Natural killer cell (primary cell): ENCODE results near the gene TMEM171. TPM values are rescaled to one million over a fixed set of nuclear protein-coding genes. Genes with fewer than 3 reads are reported as not detected.

Source experiments
- ATAC-seq, 3 donors: fragments of 150-1000 bp in 2 of 3; fragments of 200-7000 bp in 1 of 3; cut with Tn5 transposase; 1 replicate in 1 of 3; 2 replicates in 2 of 3; pipeline ENCODE4 v1.10.0; 2021; ENCODE audit warnings: mild to moderate bottlenecking in 2 of 3, moderate library complexity in 2 of 3
- DNase-seq, 2 donors: peaks; one replicate each; pipeline versions ENCODE4 v3.0.0 to v3.0.0-alpha.2; 2013 to 2021; ENCODE audit warnings: mixed read lengths in 1 of 2
- H3K27ac ChIP-seq: one replicate; pipeline ENCODE4 v1.5.1; 2013; ENCODE audit warnings: mild to moderate bottlenecking, low read length
- H3K27me3 ChIP-seq: one replicate; pipeline ENCODE4 v1.6.1; 2013; ENCODE audit warnings: low read length; ENCODE audit not compliant: control insufficient read depth, insufficient read depth
- H3K36me3 ChIP-seq: one replicate; pipeline ENCODE4 v1.6.1; 2013; ENCODE audit warnings: low read length; ENCODE audit not compliant: control insufficient read depth, insufficient read depth
- H3K4me1 ChIP-seq: one replicate; pipeline ENCODE4 v1.6.1; 2013; ENCODE audit warnings: low read length; ENCODE audit not compliant: control insufficient read depth, insufficient read depth
- H3K4me3 ChIP-seq: one replicate; pipeline ENCODE4 v1.5.1; 2013; ENCODE audit warnings: low read length
- H3K9me3 ChIP-seq: one replicate; pipeline ENCODE4 v1.6.1; 2013; ENCODE audit warnings: low read length; ENCODE audit not compliant: control insufficient read depth, insufficient read depth
- H3K27ac Mint-ChIP-seq, 2 donors: one replicate each; pipeline ENCODE4 v1.8.0; 2022; ENCODE audit warnings: mild to moderate bottlenecking in 2 of 2, mixed read lengths in 2 of 2, moderate library complexity in 1 of 2
- H3K27me3 Mint-ChIP-seq, 2 donors: one replicate each; pipeline ENCODE4 v1.8.0; 2022; ENCODE audit warnings: low read depth in 2 of 2, mixed read lengths in 2 of 2
- H3K36me3 Mint-ChIP-seq: one replicate; pipeline ENCODE4 v1.8.0; 2022; ENCODE audit warnings: mixed read lengths
- H3K4me1 Mint-ChIP-seq, 2 donors: one replicate each; pipeline ENCODE4 v1.8.0; 2022; ENCODE audit warnings: mixed read lengths in 2 of 2
- H3K4me3 Mint-ChIP-seq: one replicate; pipeline ENCODE4 v1.8.0; 2022; ENCODE audit warnings: mild to moderate bottlenecking, moderate library complexity, mixed read lengths
- H3K9me3 Mint-ChIP-seq, 2 donors: one replicate each; pipeline ENCODE4 v1.8.0; 2022; ENCODE audit warnings: mixed read lengths in 2 of 2
- CTCF ChIP-seq: fragments of 200-600 bp; IDR thresholded peaks from one replicate; pipeline ENCODE4 v1.8.0; 2022; ENCODE audit warnings: antibody characterized with exemption
- WGBS: methylation state at CpG from one replicate; pipeline ENCODE4 v1.1.7; 2013; ENCODE audit warnings: missing lambda C conversion rate; ENCODE audit not compliant: insufficient coverage; 5-methylcytosine and 5-hydroxymethylcytosine counted together
- intact Hi-C: fragments of 100-400 bp; cut with micrococcal nuclease; formaldehyde crosslinking; loops from one replicate; pipeline ENCODE4 v1.14.2; 2022
- total RNA-seq, 4 donors: library from RNA; stranded (reverse); fragments of 120-200 nt in 1 of 4; gene quantifications; one replicate each; pipeline versions ENCODE4 v1.2.3 to v1.2.4, GENCODE V29; 2013 to 2022

The TMEM171 gene
- total RNA-seq, 3 donors from 2014 or later (not counting 1 experiment from before 2014, with no cell fraction given) = 0.42 to 2.1 (median 0.88) TPM

- Histone ChIP-seq H3K36me3 (no peaks in the 10 kb centered on the region), H3K27me3 (peaks cover 10% of the 10 kb centered on the region), H3K27ac (no peak overlapping the region), H3K4me1 (no peaks in the 10 kb centered on the region), H3K9me3 (no peaks in the 10 kb centered on the region), H3K4me3 (no peak overlapping the region)
- Mint-ChIP-seq H3K27me3 (peaks cover 9 to 24% of the 10 kb centered on the region in 2 donors), H3K36me3 (no peaks in the 10 kb centered on the region), H3K9me3 (no peaks in the 10 kb centered on the region), H3K4me1 (peaks cover 0 to 5% of the 10 kb centered on the region in 2 donors), H3K4me3 (no peak overlapping the region), H3K27ac (no peak overlapping the region)
- intact Hi-C loops = no loop called here
- WGBS = 100% methylated on average over 2 of the region's 3 CpGs
- no peak for TF ChIP-seq CTCF
- ATAC-seq (no peak), DNase-seq (no peak)
Observed at GRCh38 chr5:73139485-73139884, 19.1 kb downstream of the TMEM171 start.

GRCh38 chr5:73140801-73141200 is 20.4 kb downstream of the TMEM171 start:
- Mint-ChIP-seq H3K4me1 (no peaks in the 10 kb centered on the region), H3K4me3 (no peak overlapping the region), H3K9me3 (no peaks in the 10 kb centered on the region), H3K36me3 (no peaks in the 10 kb centered on the region), H3K27me3 (peaks cover 9 to 22% of the 10 kb centered on the region in 2 donors), H3K27ac (no peak overlapping the region)
- H3K27me3 ChIP-seq = peaks cover 4% of the 10 kb centered on the region
- intact Hi-C loops = no loop called here
- TF ChIP-seq CTCF = no peak
- H3K27ac ChIP-seq = no peak overlapping the region
- no peaks in the 10 kb centered on the region for H3K4me1 ChIP-seq
- no peak for ATAC-seq
- no peak for DNase-seq
- H3K9me3 ChIP-seq = no peaks in the 10 kb centered on the region
- 92% methylated on average over 1 of the region's 1 CpG for WGBS
- no peaks in the 10 kb centered on the region for H3K36me3 ChIP-seq
- no peak overlapping the region for H3K4me3 ChIP-seq

GRCh38 chr5:73142035-73142434 is 21.7 kb downstream of the TMEM171 start:
- Mint-ChIP-seq H3K27ac (no peak overlapping the region), H3K27me3 (peaks cover 11 to 34% of the 10 kb centered on the region in 2 donors), H3K4me3 (no peak overlapping the region), H3K36me3 (no peaks in the 10 kb centered on the region), H3K9me3 (no peaks in the 10 kb centered on the region), H3K4me1 (no peaks in the 10 kb centered on the region)
- intact Hi-C loops = no loop called here
- WGBS = 70% methylated on average over 4 of the region's 8 CpGs
- ATAC-seq = no peak
- Histone ChIP-seq H3K27me3 (peaks cover 3% of the 10 kb centered on the region), H3K4me3 (no peak overlapping the region), H3K36me3 (no peaks in the 10 kb centered on the region), H3K9me3 (no peaks in the 10 kb centered on the region), H3K4me1 (no peaks in the 10 kb centered on the region), H3K27ac (no peak overlapping the region)
- TF ChIP-seq CTCF = no peak
- no peak for DNase-seq

- DNase-seq (no peak), ATAC-seq (no peak)
- H3K36me3 Mint-ChIP-seq = no peaks in the 10 kb centered on the region
- Histone ChIP-seq H3K4me1 (no peaks in the 10 kb centered on the region), H3K9me3 (no peaks in the 10 kb centered on the region), H3K27ac (no peak overlapping the region), H3K27me3 (no peaks in the 10 kb centered on the region), H3K4me3 (no peak overlapping the region), H3K36me3 (no peaks in the 10 kb centered on the region)
- no peak overlapping the region for H3K27ac Mint-ChIP-seq
- peaks cover 11 to 28% of the 10 kb centered on the region in 2 donors for H3K27me3 Mint-ChIP-seq
- H3K4me1 Mint-ChIP-seq = no peaks in the 10 kb centered on the region
- no peak overlapping the region for H3K4me3 Mint-ChIP-seq
- no peaks in the 10 kb centered on the region for H3K9me3 Mint-ChIP-seq
- WGBS = 92% methylated on average over 6 of the region's 6 CpGs
- intact Hi-C loops = no loop called here
- no peak for TF ChIP-seq CTCF
Observed at GRCh38 chr5:73143716-73144115, 23.3 kb downstream of the TMEM171 start.
